Stimulated activated CD8-positive, alpha-beta memory T cell treated with anti-CD3 and anti-CD28 coated beads, Interleukin-4, amount 100 ng/mL, for 24 hours (primary cell): ENCODE data around the gene MRE11.
"Not testable (repeated sequence)": the region's sequence is repeated elsewhere in the genome, so short reads cannot be mapped to it uniquely, and the experiment has no call there.

Experiments used
- DNase-seq: peaks from one replicate; pipeline ENCODE4 v3.0.0-alpha.2; 2020; ENCODE audit warnings: low read depth

Gene MRE11

GRCh38 chr11:94424011-94424410 lies 69.6 kb downstream of the MRE11 start:
- DNase-seq: no peak

GRCh38 chr11:94423507-94423906 lies 70.1 kb downstream of the MRE11 start:
- DNase-seq: no peak

- no peak for DNase-seq
Measured at GRCh38 chr11:94418123-94418765, 75.4 kb downstream of the MRE11 start.

- no peak for DNase-seq
Measured at GRCh38 chr11:94417386-94417987, 76.2 kb downstream of the MRE11 start.

- DNase-seq: no peak
Measured at GRCh38 chr11:94405062-94405833, 88.4 kb downstream of the MRE11 start.

GRCh38 chr11:94402355-94402754 lies 91.3 kb downstream of the MRE11 start:
- no peak for DNase-seq

- DNase-seq: no peak
Measured at GRCh38 chr11:94401773-94402265, 91.8 kb downstream of the MRE11 start.

- no peak for DNase-seq
Measured at GRCh38 chr11:94400839-94401772, 92.5 kb downstream of the MRE11 start, which contains the start of gene GPR83. Gene GPR83 (minus strand): TSS chr11:94401419. CDS start chr11:94401247, 172 bp downstream.

- no peak for DNase-seq
Measured at GRCh38 chr11:94400457-94400838, 93.2 kb downstream of the MRE11 start.

- DNase-seq: no peak
Measured at GRCh38 chr11:94400050-94400449, 93.6 kb downstream of the MRE11 start.

- DNase-seq: no peak
Measured at GRCh38 chr11:94398101-94398500, 95.5 kb downstream of the MRE11 start.

GRCh38 chr11:94396282-94396681 lies 97.4 kb downstream of the MRE11 start:
- no peak for DNase-seq

- not testable (repeated sequence) for DNase-seq
Measured at GRCh38 chr11:94391937-94392336, 101.7 kb downstream of the MRE11 start.

- DNase-seq: no peak
Measured at GRCh38 chr11:94379613-94380012, 114.0 kb downstream of the MRE11 start.

- no peak for DNase-seq
Measured at GRCh38 chr11:94376841-94377240, 116.8 kb downstream of the MRE11 start.

GRCh38 chr11:94370576-94370975 lies 123.1 kb downstream of the MRE11 start:
- DNase-seq: not testable (repeated sequence)
